HCT116 (cell line): Measurements from ENCODE around the gene TMEM150A. TPM values are rescaled to one million over a fixed set of nuclear protein-coding genes. Genes with fewer than 3 reads are reported as not detected.
A peak's percentile ranks its signal among the peaks of the same experiment; 100 is the strongest.
"Not testable (repeated sequence)": the region's sequence is repeated elsewhere in the genome, so short reads cannot be mapped to it uniquely, and the experiment has no call there.

Source experiments
- ATAC-seq: fragments of 200-7000 bp; cut with Tn5 transposase; 2 replicates; pipeline ENCODE4 v1.9.1; 2020; ENCODE audit warnings: mild to moderate bottlenecking, moderate library complexity
- BruUV-seq: library from RNA; stranded (reverse); fragments of 400-500 nt; replicated peaks from 2 replicates; lab custom pipeline; 2021; lab: Mats Ljungman, UMichigan
- CTCF ChIA-PET: fragments of 300-600 bp; sonication (Branson Sonifier 250); formaldehyde crosslinking; loops from one replicate; lab custom pipeline; 2021; ENCODE audit warnings: antibody characterized with exemption; lab: Charles Lee
- POLR2A ChIA-PET: fragments of 300-600, 350-600 bp; sonication (Branson Sonifier 250); formaldehyde crosslinking; loops from one replicate; lab custom pipeline; 2021; ENCODE audit warnings: antibody characterized with exemption; lab: Charles Lee
- RAD21 ChIA-PET, 2 experiments: fragments of 300-600 bp; sonication (Branson Sonifier 250); formaldehyde crosslinking; loops; one replicate each; lab custom pipeline; 2023; ENCODE audit warnings: low total read pairs in 2 of 2; ENCODE audit not compliant: uncharacterized antibody in 2 of 2, unreplicated experiment in 2 of 2, low non-redundant PET in 1 of 2; lab: Charles Lee
- DNase-seq: peaks from one replicate; pipeline ENCODE4 v3.0.0-alpha.2; 2010; ENCODE audit warnings: low read depth, low spot score
- H2AFZ ChIP-seq: fragments of 200-600 bp; shearing (Covaris generic), sonication (generic); 2 replicates; pipeline ENCODE4 v1.6.1; 2017; ENCODE audit warnings: low read depth, mixed run types, mixed read lengths, antibody characterized with exemption, low read length; ENCODE audit not compliant: poor library complexity, severe bottlenecking
- H3K27ac ChIP-seq: 2 replicates; pipeline ENCODE4 v1.5.1; 2012; ENCODE audit warnings: low read depth, low read length
- H3K27me3 ChIP-seq: fragments of 200-600 bp; sonication (generic); 2 replicates; pipeline ENCODE4 v1.6.1; 2016; ENCODE audit warnings: mixed run types, low read length, mixed read lengths; ENCODE audit not compliant: insufficient read depth
- H3K36me3 ChIP-seq, 2 experiments: fragments of 200-500 bp in 1 of 2; fragments of 200-600 bp in 1 of 2; sonication (Bioruptor generic) in 1 of 2; sonication (generic) in 1 of 2; 2 replicates each; pipeline versions ENCODE4 v1.5.1 to v1.6.1; 2014 to 2016; ENCODE audit warnings: low read length in 2 of 2, inconsistent platforms in 1 of 2, mixed read lengths in 1 of 2, mixed run types in 1 of 2; ENCODE audit not compliant: insufficient read depth in 2 of 2, control insufficient read depth in 1 of 2
- H3K4me1 ChIP-seq, 2 experiments: fragments of 200-600 bp in 1 of 2; sonication (generic) in 1 of 2; 2 replicates each; pipeline versions ENCODE4 v1.5.1 to v1.6.1; 2012 to 2017; ENCODE audit warnings: low read length in 2 of 2, inconsistent platforms in 1 of 2, mild to moderate bottlenecking in 1 of 2, mixed read lengths in 1 of 2, mixed run types in 1 of 2, moderate library complexity in 1 of 2; ENCODE audit not compliant: insufficient read depth in 2 of 2, control insufficient read depth in 1 of 2
- H3K4me2 ChIP-seq: fragments of 200-600 bp; sonication (generic); 2 replicates; pipeline ENCODE4 v1.6.1; 2017; ENCODE audit warnings: mixed run types, low read length, mixed read lengths
- H3K4me3 ChIP-seq, 2 experiments: fragments of 200-600 bp in 1 of 2; sonication (generic) in 1 of 2; replicated peaks in 1 of 2; 2 replicates each; pipeline ENCODE4 v1.5.1; 2011 to 2016; ENCODE audit warnings: low read length in 2 of 2, control low read depth in 1 of 2, low read depth in 1 of 2, mild to moderate bottlenecking in 1 of 2, mixed read lengths in 1 of 2, mixed run types in 1 of 2
- H3K79me2 ChIP-seq: fragments of 200-600 bp; sonication (generic); 2 replicates; pipeline ENCODE4 v1.6.1; 2017; ENCODE audit warnings: mild to moderate bottlenecking, mixed run types, low read length, moderate library complexity, mixed read lengths; ENCODE audit not compliant: insufficient read depth
- H3K9ac ChIP-seq: fragments of 200-600 bp; sonication (generic); 2 replicates; pipeline ENCODE4 v1.6.1; 2016; ENCODE audit warnings: low read length, mixed read lengths
- H3K9me2 ChIP-seq: fragments of 200-600 bp; sonication (generic), shearing (Covaris generic); 2 replicates; pipeline ENCODE4 v1.6.1; 2017; ENCODE audit warnings: mixed run types, mild to moderate bottlenecking, moderate library complexity; ENCODE audit not compliant: insufficient read depth
- H3K9me3 ChIP-seq, 2 experiments: fragments of 200-500 bp in 1 of 2; fragments of 200-600 bp in 1 of 2; sonication (Bioruptor generic) in 1 of 2; sonication (generic) in 1 of 2; 2 replicates each; pipeline ENCODE4 v1.6.1; 2014 to 2017; ENCODE audit warnings: low read length in 2 of 2, mixed read lengths in 2 of 2, inconsistent platforms in 1 of 2, low read depth in 1 of 2, mild to moderate bottlenecking in 1 of 2, mixed run types in 1 of 2, moderate library complexity in 1 of 2; ENCODE audit not compliant: control insufficient read depth in 1 of 2, insufficient read depth in 1 of 2
- H4K20me1 ChIP-seq: fragments of 200-600 bp; sonication (generic), shearing (Covaris generic); 2 replicates; pipeline ENCODE4 v1.6.1; 2017; ENCODE audit warnings: mixed run types, mild to moderate bottlenecking, moderate library complexity; ENCODE audit not compliant: insufficient read depth
- ATF3 ChIP-seq: IDR thresholded peaks from 2 replicates; pipeline ENCODE4 v1.6.1; 2012
- ELF1 ChIP-seq: IDR thresholded peaks from 2 replicates; pipeline ENCODE4 v1.6.1; 2012; ENCODE audit warnings: low read depth, borderline replicate concordance
- JUND ChIP-seq: IDR thresholded peaks from 2 replicates; pipeline ENCODE4 v1.6.1; 2012
- POLR2A ChIP-seq: IDR thresholded peaks from 2 replicates; pipeline ENCODE4 v1.7.0; 2011; ENCODE audit warnings: borderline replicate concordance; ENCODE audit not compliant: insufficient read depth, insufficient read length; ENCODE audit errors: extremely low read depth
- POLR2AphosphoS5 ChIP-seq: IDR thresholded peaks from 2 replicates; pipeline ENCODE4 v1.6.1; 2011; ENCODE audit warnings: mild to moderate bottlenecking, low read depth, low read length, moderate library complexity
- RAD21 ChIP-seq: IDR thresholded peaks from 2 replicates; pipeline ENCODE4 v1.6.1; 2012; ENCODE audit warnings: low read depth, mild to moderate bottlenecking
- SIN3A ChIP-seq: IDR thresholded peaks from 2 replicates; pipeline ENCODE4 v1.6.1; 2012; ENCODE audit warnings: low read depth
- SP1 ChIP-seq: IDR thresholded peaks from 2 replicates; pipeline ENCODE4 v1.6.1; 2012; ENCODE audit warnings: low read depth
- TCF7L2 ChIP-seq: IDR thresholded peaks from 2 replicates; pipeline ENCODE4 v1.7.0; 2011; ENCODE audit warnings: borderline replicate concordance, inconsistent platforms; ENCODE audit not compliant: insufficient read depth, insufficient read length; ENCODE audit errors: extremely low read depth
- YY1 ChIP-seq: IDR thresholded peaks from 2 replicates; pipeline ENCODE4 v1.6.1; 2011; ENCODE audit warnings: low read length, low read depth, moderate library complexity, mild to moderate bottlenecking; ENCODE audit not compliant: insufficient replicate concordance; ENCODE audit errors: extremely low read depth
- ZNF274 ChIP-seq: fragments of 200-500 bp; sonication (Bioruptor generic); IDR thresholded peaks from 2 replicates; pipeline ENCODE4 v1.6.1; 2014; ENCODE audit warnings: mild to moderate bottlenecking, low read depth, low read length, inconsistent platforms
- intact Hi-C: fragments of 100-400 bp; cut with micrococcal nuclease; formaldehyde crosslinking; loops from 2 replicates; pipeline ENCODE4 v1.10.0; 2022
- total RNA-seq: library from RNA; stranded (reverse); gene quantifications from one replicate; pipeline ENCODE4 v1.2.1, GENCODE V29; 2021; ENCODE audit not compliant: unreplicated experiment

TMEM150A gene
- total RNA-seq, 1 experiment from 2014 or later = 9.9 TPM

GRCh38 chr2:85617723-85618122 is 15.2 kb upstream of the TMEM150A start:
- Histone ChIP-seq H3K79me2 (peaks cover 72% of the 10 kb centered on the region), H3K4me1 (peaks cover 12 to 27% of the 10 kb centered on the region in 2 experiments), H3K4me3 (peak overlapping the region; percentile 80 to 87; a peak in 3 of 4 replicates), H3K9ac (peak overlapping the region; percentile 94), H3K4me2 (peak overlapping the region; percentile 58), H3K36me3 (peaks cover 30 to 37% of the 10 kb centered on the region in 2 experiments)
- intact Hi-C loops, H3K9me3 ChIP-seq, DNase-seq, CTCF ChIA-PET, BruUV-seq, H3K27me3 ChIP-seq, H3K27ac ChIP-seq, H2AFZ ChIP-seq, ATAC-seq, H4K20me1 ChIP-seq, RAD21 ChIA-PET, POLR2A ChIA-PET, H3K9me2 ChIP-seq: not testable (repeated sequence)

- CTCF ChIA-PET = no interaction called here
- Histone ChIP-seq H3K4me3 (peak overlapping the region in 1 of 2 experiments; percentile 80; a peak in 1 of 4 replicates), H3K4me1 (peaks cover 14 to 35% of the 10 kb centered on the region in 2 experiments), H3K36me3 (peaks cover 12 to 24% of the 10 kb centered on the region in 2 experiments; a peak in 3 of 4 replicates), H3K79me2 (peaks cover 64% of the 10 kb centered on the region), H4K20me1 (no peaks in the 10 kb centered on the region), H3K9ac (peak overlapping the region; percentile 94; the same call in 1 of the 2 replicates), H2AFZ (no peak overlapping the region), H3K4me2 (peak overlapping the region; percentile 58), H3K27ac (peak overlapping the region; percentile 93), H3K27me3 (no peaks in the 10 kb centered on the region), H3K9me2 (no peaks in the 10 kb centered on the region), H3K9me3 (no peaks in the 10 kb centered on the region)
- RAD21 ChIA-PET = no interaction called here
- DNase-seq (no peak), ATAC-seq (no peak)
- no TSS peak for BruUV-seq
- intact Hi-C loops = no loop called here
- TF ChIP-seq JUND (no peak), ATF3 (no peak), RAD21 (no peak), ELF1 (no peak), SIN3A (no peak), YY1 (no peak), SP1 (no peak), POLR2A (no peak), POLR2AphosphoS5 (no peak), TCF7L2 (no peak), ZNF274 (no peak)
- POLR2A ChIA-PET = interaction anchor here (1.4 kb wide), 1 partner anchor 59 kb away, joined by 4 read pairs; no protein-coding TSS in a partner anchor
These were observed 12.9 kb upstream of the TMEM150A start for GRCh38 chr2:85615413-85615728.

- not testable (repeated sequence) for H3K9me3 ChIP-seq
These were observed 12.3 kb upstream of the TMEM150A start for GRCh38 chr2:85614757-85615156.

More at GRCh38 chr2:85614757-85615156, 12.3 kb upstream of the TMEM150A start:
- POLR2A ChIA-PET = interaction anchor here (1.4 kb wide), 1 partner anchor 58 kb away, joined by 4 read pairs; no protein-coding TSS in a partner anchor
- H3K27ac ChIP-seq, H3K4me2 ChIP-seq, DNase-seq, H3K9ac ChIP-seq, H3K4me3 ChIP-seq, ATAC-seq, BruUV-seq, H4K20me1 ChIP-seq, CTCF ChIA-PET, H2AFZ ChIP-seq, H3K9me2 ChIP-seq, RAD21 ChIA-PET, H3K27me3 ChIP-seq: not testable (repeated sequence)
- H3K79me2 ChIP-seq = peaks cover 61% of the 10 kb centered on the region
- peaks cover 11 to 21% of the 10 kb centered on the region in 2 experiments; a peak in 3 of 4 replicates for H3K36me3 ChIP-seq
- intact Hi-C loops = loop anchor here (5.0 kb wide), 2 partner anchors 262 to 323 kb away; partner anchors contain the start of genes ELMOD3 and RETSAT
- peaks cover 18 to 39% of the 10 kb centered on the region in 2 experiments for H3K4me1 ChIP-seq
